Heart left ventricle (tissue), 16 donors: ENCODE data around the gene ZNF346. TPM values are rescaled to one million over a fixed set of nuclear protein-coding genes. Genes with fewer than 3 reads are reported as not detected.
"Not testable (repeated sequence)": the region's sequence is repeated elsewhere in the genome, so short reads cannot be mapped to it uniquely, and the experiment has no call there.

ENCODE experiments used
- ATAC-seq, 4 donors: fragments of 200-7000 bp; cut with Tn5 transposase; one replicate each; pipeline ENCODE4 v1.9.1; 2020 to 2022; ENCODE audit warnings: moderate library complexity in 4 of 4, mild to moderate bottlenecking in 3 of 4, moderate number of reproducible peaks in 1 of 4
- DNase-seq, 5 donors: peaks; one replicate each; pipeline ENCODE4 v3.0.0-alpha.2; 2020
- H3K27ac ChIP-seq, 12 donors: fragments of 200-600 bp; sonication (generic) in 4 of 12; one replicate each; pipeline versions ENCODE4 v1.5.0 to v1.8.0; 2016 to 2022; ENCODE audit warnings: mild to moderate bottlenecking in 2 of 12
- H3K27me3 ChIP-seq, 9 donors: fragments of 200-600 bp; sonication (generic) in 2 of 9; one replicate each; pipeline versions ENCODE4 v1.5.1 to v1.8.0; 2016 to 2022; ENCODE audit warnings: mild to moderate bottlenecking in 3 of 9
- H3K36me3 ChIP-seq, 9 donors: fragments of 200-600 bp; sonication (generic) in 2 of 9; one replicate each; pipeline versions ENCODE4 v1.5.0 to v1.8.0; 2018 to 2022; ENCODE audit warnings: mild to moderate bottlenecking in 2 of 9
- H3K4me1 ChIP-seq, 12 donors: fragments of 200-600 bp; sonication (generic) in 4 of 12; one replicate each; pipeline versions ENCODE4 v1.5.0 to v1.8.0; 2016 to 2022; ENCODE audit warnings: mild to moderate bottlenecking in 3 of 12
- H3K4me3 ChIP-seq, 12 donors: fragments of 200-600 bp; sonication (generic) in 4 of 12; one replicate each; pipeline versions ENCODE4 v1.5.0 to v1.8.0; 2017 to 2022; ENCODE audit warnings: mild to moderate bottlenecking in 9 of 12, moderate library complexity in 4 of 12
- H3K9me3 ChIP-seq, 12 donors: fragments of 200-600 bp; sonication (generic) in 4 of 12; one replicate each; pipeline versions ENCODE4 v1.5.0 to v1.8.0; 2016 to 2022; ENCODE audit warnings: mild to moderate bottlenecking in 1 of 12
- CTCF ChIP-seq, 12 donors: fragments of 200-600 bp; sonication (generic) in 4 of 12; IDR thresholded peaks; one replicate each; pipeline versions ENCODE4 v1.5.0 to v1.8.0; 2018 to 2022; ENCODE audit warnings: antibody characterized with exemption in 12 of 12, mild to moderate bottlenecking in 5 of 12
- POLR2A ChIP-seq, 2 donors: fragments of 450-650 bp; IDR thresholded peaks; one replicate each; pipeline ENCODE4 v1.6.1; 2017; ENCODE audit warnings: antibody characterized with exemption in 2 of 2, mild to moderate bottlenecking in 2 of 2, moderate library complexity in 2 of 2
- WGBS, 4 donors: extraction: QIAGEN DNeasy Blood & Tissue Kit in 2 of 4; methylation state at CpG; one replicate each; pipeline versions ENCODE4 v1.1.5 to v1.1.7; 2013 to 2018; 5-methylcytosine and 5-hydroxymethylcytosine counted together
- intact Hi-C, 10 donors: fragments of 100-400 bp; cut with DNase I; formaldehyde crosslinking; loops; one replicate each; pipeline versions ENCODE4 v1.11.1 to v1.14.2; 2022
- polyA plus RNA-seq, 2 donors: library from polyadenylated mRNA; stranded (reverse); fragments of 200-250 nt; gene quantifications; one replicate each; pipeline ENCODE4 v1.2.3, GENCODE V29; 2013
- total RNA-seq, 9 donors: library from RNA; depleted of rRNA in 2 of 9; stranded (reverse); fragments of >200 nt in 2 of 9; fragmentation: NEBNext Ultra II Directional in 3 of 9; extraction: Animal tissue kit (Norgen Biotek cat#: 25700) in 3 of 9; gene quantifications; one replicate each; pipeline versions ENCODE4 v1.1.0 to v1.2.4, GENCODE V29; 2016 to 2023
- donor health status: ischemic (EF 13 %, LVEDD 7.1; RV severe dilation, severe dysfunction).
- donor health status: healthy with polysubstance abuse.
- donor health status: DM: no; HTN: yes; CAD: no.
- donor health status: DM: no; HTN: no; CAD: no.
- donor health status: ischemic (EF 25% LVEDD 6.9; RV normal size, moderate dysfunction).
- donor health status: ischemic (EF 25% LVEDD 5.7; RV mildly dilated, moderate dysfunction).
- donor health status: healthy.
- donor health status: DM: yes; HTN: yes; CAD: no.
- donor health status: ischemic (EF 35%, LVEDD 5.7; RV mildly dilated, moderate dysfunction).
- donor health status: nonischemic (EF 11% LVEDD 7.7; RV severe dilation, severe dysfunction).
- donor health status: DM: yes; HTN: yes; CAD: no.
- donor health status: PGD.
- donor health status: ischemic (EF 29% LVEDD 5.4; RV normal size, mild dysfunction).
- donor health status: nonischemic (EF 23%, LVEDD 6.1; RV moderate dilation, normal function).

Gene ZNF346
- total and polyA plus RNA-seq, 11 donors: 4.4 to 11.9 (median 7.5) TPM

GRCh38 chr5:177045631-177046030 lies 23.1 kb downstream of the ZNF346 start:
- DNase-seq (no peak), ATAC-seq (no peak)
- intact Hi-C loops: no loop called here
- Histone ChIP-seq H3K27ac (no peak overlapping the region), H3K4me3 (no peak overlapping the region), H3K9me3 (no peaks in the 10 kb centered on the region), H3K4me1 (peaks cover 0 to 12% (median 4%) of the 10 kb centered on the region in 12 donors), H3K36me3 (peaks cover 3 to 98% (median 87%) of the 10 kb centered on the region in 9 donors), H3K27me3 (no peaks in the 10 kb centered on the region)
- WGBS, 4 donors: 94 to 97% (median 95%) methylated on average over 4 of the region's 4 CpGs
- TF ChIP-seq CTCF (IDR thresholded peaks at IDR 0.05) (no peak), POLR2A (IDR thresholded peaks at IDR 0.05) (no peak)

- ATAC-seq, H3K27ac ChIP-seq, intact Hi-C loops, H3K4me1 ChIP-seq, H3K9me3 ChIP-seq, H3K4me3 ChIP-seq, DNase-seq, H3K27me3 ChIP-seq: not testable (repeated sequence)
- H3K36me3 ChIP-seq: peaks cover 0 to 98% (median 89%) of the 10 kb centered on the region in 9 donors
- WGBS, 4 donors: 93 to 99% (median 97%) methylated on average over 7 of the region's 7 CpGs
Measured at GRCh38 chr5:177048531-177048930, 26.0 kb downstream of the ZNF346 start.

GRCh38 chr5:177049285-177049684 lies 26.8 kb downstream of the ZNF346 start:
- TF ChIP-seq POLR2A (IDR thresholded peaks at IDR 0.05): no peak
- TF ChIP-seq CTCF (IDR thresholded peaks at IDR 0.05): no peak
- ATAC-seq (no peak), DNase-seq (no peak)
- H3K27ac ChIP-seq: no peak overlapping the region
- H3K4me3 ChIP-seq: no peak overlapping the region
- WGBS, 4 donors: 90 to 98% (median 94%) methylated on average over 5 of the region's 5 CpGs
- peaks cover 0 to 3% (median 0%) of the 10 kb centered on the region in 12 donors for H3K4me1 ChIP-seq
- H3K27me3 ChIP-seq: no peaks in the 10 kb centered on the region
- peaks cover 0 to 98% (median 90%) of the 10 kb centered on the region in 9 donors for H3K36me3 ChIP-seq
- intact Hi-C loops: no loop called here
- no peaks in the 10 kb centered on the region for H3K9me3 ChIP-seq

GRCh38 chr5:177064500-177065277 lies 42.2 kb downstream of the ZNF346 start:
- intact Hi-C loops: no loop called here
- no peak overlapping the region for H3K4me3 ChIP-seq
- H3K27ac ChIP-seq: no peak overlapping the region
- H3K27me3 ChIP-seq: no peaks in the 10 kb centered on the region
- ATAC-seq (no peak), DNase-seq (no peak)
- no peaks in the 10 kb centered on the region for H3K9me3 ChIP-seq
- peaks cover 0 to 43% (median 29%) of the 10 kb centered on the region in 9 donors for H3K36me3 ChIP-seq
- peaks cover 0 to 5% (median 0%) of the 10 kb centered on the region in 12 donors for H3K4me1 ChIP-seq
- WGBS, 4 donors: 80 to 91% (median 85%) methylated on average over 8 to 12 of the region's 12 CpGs
- TF ChIP-seq CTCF (IDR thresholded peaks at IDR 0.05) (no peak), POLR2A (IDR thresholded peaks at IDR 0.05) (no peak)
